Body of pancreas (tissue), 4 donors: Measurements from ENCODE around the gene PRM3. TPM values are rescaled to one million over a fixed set of nuclear protein-coding genes. Genes with fewer than 3 reads are reported as not detected.

Experiments
- ATAC-seq: fragments of 150-250 bp; one replicate; pipeline ENCODE4 v1.9.1; 2016
- DNase-seq, 4 donors: peaks; one replicate each; pipeline ENCODE4 v3.0.0-alpha.2; 2019
- H3K27ac ChIP-seq, 4 donors: fragments of 200-600 bp; sonication (generic); 1 replicate in 3 of 4; 2 replicates in 1 of 4; pipeline versions ENCODE4 v1.5.1 to v1.6.1; 2016 to 2019; ENCODE audit warnings: mild to moderate bottlenecking in 1 of 4, mixed read lengths in 1 of 4, moderate library complexity in 1 of 4
- H3K27me3 ChIP-seq, 2 donors: fragments of 200-600 bp; sonication (generic); one replicate each; pipeline ENCODE4 v1.6.0; 2016; ENCODE audit warnings: mild to moderate bottlenecking in 1 of 2
- H3K36me3 ChIP-seq, 2 donors: fragments of 200-600 bp; sonication (generic); replicated peaks in 1 of 2; 2 replicates each; pipeline ENCODE4 v1.5.1; 2016; ENCODE audit warnings: low read depth in 2 of 2; ENCODE audit not compliant: insufficient read depth in 1 of 2
- H3K4me1 ChIP-seq: fragments of 200-600 bp; sonication (generic); one replicate; pipeline ENCODE4 v1.6.0; 2016
- H3K4me3 ChIP-seq, 2 donors: fragments of 200-600 bp; sonication (generic); 1 replicate in 1 of 2; 2 replicates in 1 of 2; pipeline ENCODE4 v1.5.1; 2016 to 2019
- H3K9me3 ChIP-seq, 3 donors: fragments of 200-600 bp; sonication (generic); 1 replicate in 2 of 3; 2 replicates in 1 of 3; pipeline ENCODE4 v1.5.1; 2016
- CTCF ChIP-seq, 7 experiments: fragments of 450-650 bp in 4 of 7; fragments of 200-600 bp in 3 of 7; sonication (generic) in 3 of 7; IDR thresholded peaks; one replicate each; pipeline ENCODE4 v1.5.1; 2016 to 2019; ENCODE audit warnings: antibody characterized with exemption in 7 of 7
- POLR2A ChIP-seq, 3 donors: fragments of 450-650 bp; IDR thresholded peaks; one replicate each; pipeline ENCODE4 v1.6.1; 2016; ENCODE audit warnings: antibody characterized with exemption in 3 of 3, mild to moderate bottlenecking in 2 of 3
- WGBS, 2 donors: methylation state at CpG; one replicate each; pipeline ENCODE4 v1.1.5; 2017; 5-methylcytosine and 5-hydroxymethylcytosine counted together
- intact Hi-C: fragments of 100-400 bp; cut with DNase I; formaldehyde crosslinking; loops from one replicate; pipeline ENCODE4 v1.15.1; 2023
- total RNA-seq, 2 donors: library from RNA; depleted of rRNA; stranded (reverse); fragments of >200 nt; gene quantifications; one replicate each; pipeline ENCODE4 v1.1.0, GENCODE V29; 2016

The PRM3 gene
- total RNA-seq, 2 donors from 2014 or later, result not detected

DNA sequence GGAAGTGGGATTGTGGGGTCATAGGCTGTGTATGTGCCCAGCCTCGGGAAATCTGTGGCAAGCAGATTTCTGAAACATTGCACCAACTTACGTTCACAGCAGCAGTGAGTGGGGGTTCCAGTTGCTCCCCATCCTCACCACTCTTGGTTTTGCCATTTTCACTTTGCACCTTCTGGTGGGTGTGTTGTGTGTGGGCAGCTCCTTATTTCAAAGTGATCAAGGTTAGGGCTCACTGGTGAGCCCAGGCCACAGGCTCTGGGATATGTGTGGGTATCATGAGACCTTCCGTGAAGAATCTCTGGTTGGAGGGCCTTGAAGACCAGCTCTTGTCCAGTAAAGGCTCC is 37.2 kb upstream of the PRM3 start:
- whole genome bisulfite sequencing, 2 donors, result 87 to 100% methylated on average over 3 of the region's 3 CpGs
- Histone ChIP-seq H3K4me1 (peaks cover 16% of the 10 kb centered on the region), H3K27ac (no peak overlapping the region), H3K36me3 (no peaks in the 10 kb centered on the region), H3K27me3 (no peaks in the 10 kb centered on the region), H3K4me3 (no peak overlapping the region), H3K9me3 (no peaks in the 10 kb centered on the region)
- no peak for TF ChIP-seq POLR2A (IDR thresholded peaks at IDR 0.05)
- TF ChIP-seq CTCF (IDR thresholded peaks at IDR 0.05), result no peak
- ATAC-seq (no peak), DNase-seq (no peak)
- intact Hi-C loops, result no loop called here

DNA sequence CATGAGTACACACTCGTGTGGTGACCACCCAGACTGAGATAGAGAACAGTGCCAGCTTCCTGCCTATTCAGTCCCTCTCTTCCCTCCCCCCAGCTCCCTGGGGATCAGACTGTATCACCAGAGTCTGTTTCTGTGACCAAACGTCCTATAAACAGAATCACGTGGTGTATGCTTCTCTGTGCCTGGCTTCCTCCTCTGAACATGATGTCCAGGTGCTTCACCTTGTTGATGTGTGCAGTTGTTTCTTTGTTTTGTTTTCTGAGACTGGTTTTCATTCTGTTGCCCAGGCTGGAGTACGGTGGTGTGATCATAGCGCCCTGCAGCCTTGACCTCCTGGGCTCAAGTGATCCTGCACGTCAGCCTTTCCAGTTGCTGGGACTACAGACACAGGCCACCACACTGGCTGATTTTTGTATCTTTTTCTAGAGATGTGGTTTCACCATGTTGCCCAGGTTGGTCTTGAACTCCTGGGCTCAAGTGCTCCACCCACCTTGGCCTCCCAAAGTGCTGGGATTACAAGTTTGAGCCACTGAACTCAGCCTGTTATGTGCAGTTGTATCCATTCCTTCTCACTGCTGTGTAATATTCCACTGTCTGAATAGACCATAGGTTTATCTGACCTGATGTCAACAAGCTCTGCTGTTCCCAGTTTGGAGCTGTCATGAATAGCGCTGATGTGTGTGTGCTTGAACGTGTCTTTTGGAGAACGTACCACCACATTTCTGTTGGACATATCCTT is 36.6 kb upstream of the PRM3 start:
- H3K27me3 ChIP-seq, result no peaks in the 10 kb centered on the region
- ATAC-seq, result no peak
- intact Hi-C loops, result no loop called here
- WGBS, 2 donors, result 58 to 71% methylated on average over 9 of the region's 9 CpGs
- no peak overlapping the region for H3K27ac ChIP-seq
- no peak overlapping the region for H3K4me3 ChIP-seq
- peaks cover 16% of the 10 kb centered on the region for H3K4me1 ChIP-seq
- no peaks in the 10 kb centered on the region for H3K9me3 ChIP-seq
- H3K36me3 ChIP-seq, result no peaks in the 10 kb centered on the region
- no peak for DNase-seq
- TF ChIP-seq CTCF (IDR thresholded peaks at IDR 0.05), result no peak
- TF ChIP-seq POLR2A (IDR thresholded peaks at IDR 0.05), result no peak

DNA sequence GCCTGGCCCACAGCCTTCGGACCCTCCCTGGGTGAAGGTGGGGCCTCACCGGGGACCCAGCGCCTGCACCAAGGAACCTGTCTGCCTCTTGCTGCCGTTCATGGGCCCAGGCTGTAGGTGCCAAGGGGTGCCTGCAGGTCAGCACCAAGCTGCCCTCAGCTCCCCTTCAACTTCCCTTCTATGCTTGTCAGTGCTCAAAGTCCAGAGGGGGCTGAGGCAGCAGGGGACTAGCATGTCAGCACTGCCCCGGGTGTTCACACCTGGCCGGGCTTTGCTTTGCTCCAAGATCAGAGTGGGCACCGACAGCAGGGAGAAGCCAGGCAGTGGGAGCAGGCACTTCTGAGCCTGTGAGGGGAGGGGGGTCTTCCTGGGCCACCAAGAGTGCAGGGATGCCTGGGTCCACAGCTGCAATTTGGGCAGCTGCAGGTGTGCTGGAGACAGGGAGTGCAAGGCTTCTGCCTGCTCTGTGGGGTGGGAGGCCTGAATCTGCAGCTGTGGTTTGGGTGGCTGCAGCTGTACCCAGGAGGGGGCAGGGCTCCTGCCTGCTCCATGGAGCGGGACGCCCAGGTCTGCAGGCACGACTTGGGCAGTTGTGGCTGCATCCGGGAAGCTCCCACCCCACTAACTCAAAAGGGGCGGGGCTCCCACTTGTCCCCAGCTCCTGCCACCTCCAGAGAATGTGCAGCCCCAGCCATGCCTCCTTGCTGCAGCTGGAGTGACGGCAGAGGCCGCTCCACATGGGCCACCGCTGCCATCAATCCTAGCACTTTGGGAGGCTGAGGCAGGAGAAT is 35.3 kb upstream of the PRM3 start:
- intact Hi-C loops, result no loop called here
- no peak for DNase-seq
- no peak overlapping the region for H3K27ac ChIP-seq

GRCh38 chr16:11307639-11308492 is 34.4 kb upstream of the PRM3 start:
- no peaks in the 10 kb centered on the region for H3K9me3 ChIP-seq
- H3K4me1 ChIP-seq, result peaks cover 11% of the 10 kb centered on the region
- H3K27me3 ChIP-seq, result no peaks in the 10 kb centered on the region
- H3K36me3 ChIP-seq, result no peaks in the 10 kb centered on the region
- ATAC-seq, result no peak
- no peak overlapping the region for H3K27ac ChIP-seq
- no peak for DNase-seq
- 87% methylated on average over 13 to 19 of the region's 21 CpGs for WGBS, 2 donors
- no peak for TF ChIP-seq POLR2A (IDR thresholded peaks at IDR 0.05)
- intact Hi-C loops, result no loop called here
- no peak overlapping the region for H3K4me3 ChIP-seq

More for the DNA sequence above, 35.3 kb upstream of the PRM3 start:
- Histone ChIP-seq H3K4me3 (no peak overlapping the region), H3K27me3 (no peaks in the 10 kb centered on the region), H3K9me3 (no peaks in the 10 kb centered on the region), H3K36me3 (no peaks in the 10 kb centered on the region), H3K4me1 (peaks cover 16% of the 10 kb centered on the region)
- WGBS, 2 donors, result 68 to 73% methylated on average over 4 to 15 of the region's 15 CpGs
- ATAC-seq, result no peak
- no peak for TF ChIP-seq POLR2A (IDR thresholded peaks at IDR 0.05)
- TF ChIP-seq CTCF (IDR thresholded peaks at IDR 0.05), result no peak
